ENCODE measurements around the gene ANKRD34A.

The ANKRD34A gene

DNA sequence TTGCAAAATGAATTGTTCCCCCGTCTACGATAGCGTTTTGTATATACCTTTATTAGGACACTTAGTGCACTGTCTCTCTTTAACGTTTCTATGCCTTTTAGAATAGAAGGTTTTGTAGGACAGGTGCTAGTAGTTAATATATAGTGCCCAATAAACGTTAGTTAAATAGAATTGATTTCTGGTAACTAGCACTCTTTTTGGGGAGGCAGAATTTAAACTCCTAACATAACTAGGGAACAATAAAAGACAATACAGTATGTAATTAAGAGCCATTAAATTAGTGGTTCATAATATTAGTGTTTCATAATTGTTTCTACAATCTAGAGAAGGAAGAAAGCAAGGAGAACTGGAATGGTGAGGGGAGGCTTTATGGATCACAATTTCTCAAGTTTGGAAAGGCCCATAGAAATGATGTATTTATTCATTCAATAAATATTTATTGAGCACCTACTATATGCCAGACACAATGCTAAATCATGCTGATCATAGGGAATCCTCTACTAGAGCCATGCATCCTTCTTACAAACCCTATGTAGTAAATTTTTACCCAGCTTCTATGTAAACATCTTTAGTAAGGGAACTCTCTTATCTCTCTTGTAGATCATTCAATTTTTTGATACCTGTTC, 857 bp upstream of the ANKRD34A start:
- no peak for DNase-seq (ENCODE audit: low read depth)

DNA sequence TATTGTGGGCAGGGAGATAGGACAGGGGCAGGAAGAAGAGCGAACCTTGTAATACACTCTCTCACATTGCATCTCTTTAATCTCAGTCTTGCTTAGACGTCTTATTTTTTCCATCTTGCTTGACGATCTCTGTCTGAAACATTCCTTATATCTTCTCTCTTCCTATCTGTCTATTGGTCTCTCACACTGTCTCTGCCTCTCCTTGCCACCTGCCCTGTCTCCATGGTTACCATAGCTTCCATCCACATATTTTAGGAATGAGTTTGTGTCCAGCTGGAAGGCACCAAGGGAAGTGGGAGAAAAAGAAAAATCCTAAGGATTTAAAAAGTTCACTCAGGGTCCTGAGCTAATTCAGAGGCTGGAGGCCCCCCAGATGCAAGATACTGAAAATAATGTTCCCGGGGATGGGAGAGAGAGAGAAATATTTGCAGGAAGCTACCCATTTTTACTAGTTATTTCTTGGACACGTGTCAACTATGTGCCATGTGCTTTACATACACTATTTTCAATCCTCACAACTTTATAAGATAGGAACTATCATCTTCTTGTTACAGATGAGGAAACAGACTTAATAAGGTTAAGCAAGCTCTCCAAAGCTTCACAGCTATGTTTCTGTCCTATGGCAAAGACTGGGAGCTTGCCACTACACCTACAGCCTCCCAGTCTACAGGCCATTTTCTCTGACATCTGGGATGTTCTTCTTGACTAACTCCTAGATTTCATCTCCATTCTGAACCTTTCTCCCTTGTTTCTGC, 933 bp downstream of the ANKRD34A start:
- DNase-seq (ENCODE audit: low read depth): peak; percentile 89

DNA sequence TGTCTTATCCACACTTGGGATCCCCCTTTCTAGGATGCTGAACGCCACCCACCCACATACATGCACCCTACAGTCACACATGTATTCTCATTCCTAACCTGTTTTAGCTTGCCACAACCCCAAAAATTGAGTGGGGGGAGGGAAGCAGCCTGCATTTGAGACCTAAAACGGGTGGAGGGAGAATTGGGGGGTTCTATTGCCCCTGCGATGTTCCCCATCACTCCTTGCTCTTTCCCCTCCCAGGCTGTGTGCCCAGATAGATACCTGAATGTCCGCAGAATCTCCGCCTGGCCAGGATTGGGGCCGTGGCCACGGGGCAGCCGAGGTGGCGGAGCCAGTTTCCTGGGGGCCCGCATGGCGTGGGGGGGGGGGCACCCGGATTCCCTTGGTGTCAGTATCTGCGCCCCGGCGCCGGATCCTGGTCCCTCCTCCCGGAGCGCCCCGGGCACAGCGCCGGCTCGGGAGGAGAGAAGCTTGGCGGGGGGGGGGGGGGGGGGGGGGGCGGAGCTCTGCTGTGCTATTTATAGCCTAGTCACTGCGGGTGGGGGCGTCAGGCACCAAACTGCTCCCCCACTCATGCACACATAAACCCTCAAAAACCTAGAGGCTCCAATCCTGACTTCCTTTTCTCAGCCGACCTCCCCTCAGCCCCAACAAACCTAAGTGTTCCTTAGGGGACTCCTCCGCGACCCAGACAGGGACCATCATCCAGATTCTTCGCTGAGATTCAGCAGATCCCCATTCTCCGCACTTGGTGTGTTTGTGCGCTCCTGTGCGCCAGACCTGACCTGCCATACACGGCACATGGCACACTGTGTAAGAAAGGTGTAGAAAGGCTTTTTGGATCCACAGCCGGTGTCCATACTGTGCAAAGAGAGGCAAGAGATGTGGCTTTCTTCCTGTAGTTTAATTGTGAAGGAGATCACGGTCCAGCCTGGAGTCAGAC, 1.9 kb downstream of the ANKRD34A start:
- DNase-seq (ENCODE audit: low read depth): peak; percentile 56

DNA sequence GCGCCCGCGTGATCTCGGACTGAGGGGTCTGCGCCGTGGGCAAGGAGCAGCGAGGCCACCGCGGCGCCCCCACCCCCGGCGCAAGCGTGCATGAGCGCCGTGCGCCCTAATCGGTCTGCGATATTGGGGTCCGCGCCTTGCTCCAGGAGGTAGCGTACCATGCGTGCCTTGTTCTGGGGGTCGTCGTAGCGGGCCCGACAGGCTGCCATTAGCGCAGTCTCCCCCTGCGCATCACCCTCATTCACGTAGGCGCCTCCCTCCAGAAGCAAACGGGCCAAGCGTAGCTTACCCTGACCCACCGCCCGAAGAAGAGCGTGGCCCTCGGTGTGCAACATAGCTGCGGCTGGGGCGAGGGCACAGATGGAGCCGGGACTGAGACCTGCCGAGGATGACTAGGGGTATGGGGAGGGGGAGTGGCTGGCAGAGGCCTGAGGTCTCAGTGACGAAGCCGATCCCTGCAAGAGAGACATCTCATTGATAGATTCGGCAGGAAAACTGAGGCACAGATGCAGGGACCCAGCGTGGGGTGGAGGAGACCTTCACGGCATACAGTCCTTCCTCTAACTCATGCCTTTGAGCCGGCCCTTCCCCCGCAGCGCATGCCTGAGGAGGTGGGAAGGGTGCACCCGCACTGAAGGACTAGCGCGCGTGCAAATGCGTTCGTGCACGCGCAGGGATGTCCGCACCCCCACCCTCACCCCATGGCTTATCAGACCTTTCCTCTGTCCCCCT, 2.8 kb downstream of the ANKRD34A start:
- peak; percentile 52 for DNase-seq (ENCODE audit: low read depth)

DNA sequence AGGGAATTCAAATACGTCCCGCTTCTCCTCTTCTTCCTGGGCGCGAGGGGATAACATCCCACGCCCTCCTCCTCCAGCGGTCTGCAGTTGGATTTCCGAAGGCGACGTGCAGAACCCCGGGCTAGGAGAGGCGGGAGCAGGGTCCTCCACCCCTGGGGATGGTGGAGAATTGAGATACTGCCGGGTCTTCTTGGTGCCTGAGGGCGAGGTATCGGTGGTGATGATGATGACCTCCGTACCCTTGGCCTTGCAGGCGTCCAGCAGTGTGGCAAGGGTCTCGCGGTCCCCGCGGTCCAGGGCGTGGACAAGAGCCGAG, 3.3 kb downstream of the ANKRD34A start:
- no peak for DNase-seq (ENCODE audit: low read depth)

DNA sequence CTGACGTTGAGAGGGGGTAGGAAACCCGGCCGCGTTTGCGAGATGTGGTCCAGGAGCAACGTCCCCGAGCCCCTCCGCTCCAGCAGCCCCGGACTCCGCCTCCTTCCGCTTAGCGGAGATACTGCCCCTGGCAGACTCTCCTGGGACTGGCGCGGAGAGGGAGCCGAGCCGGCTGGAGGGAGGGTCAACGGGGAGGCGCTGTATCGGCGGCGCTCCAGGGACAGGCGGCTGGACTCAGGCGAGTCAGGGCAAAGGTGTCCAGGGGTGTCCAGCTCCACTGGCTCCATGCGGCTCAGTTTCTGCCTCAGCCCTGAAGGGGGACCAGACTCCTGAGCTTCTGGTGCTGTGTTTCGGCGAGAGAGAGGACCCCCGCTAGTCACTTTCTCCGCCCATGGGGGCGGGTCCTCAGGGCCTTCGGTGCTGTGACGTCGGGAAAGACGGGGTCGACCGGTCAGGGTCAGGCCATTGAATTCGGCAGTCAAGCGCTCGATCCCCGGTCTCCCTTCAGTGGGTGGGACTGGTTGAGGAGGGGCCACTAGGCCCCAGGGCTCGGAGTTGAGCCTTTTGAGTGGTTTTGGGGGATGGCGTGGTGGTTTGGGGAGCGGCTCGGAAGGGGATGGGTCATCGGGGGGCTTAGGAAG, 3.8 kb downstream of the ANKRD34A start:
- peak; percentile 72 for DNase-seq (ENCODE audit: low read depth)

DNA sequence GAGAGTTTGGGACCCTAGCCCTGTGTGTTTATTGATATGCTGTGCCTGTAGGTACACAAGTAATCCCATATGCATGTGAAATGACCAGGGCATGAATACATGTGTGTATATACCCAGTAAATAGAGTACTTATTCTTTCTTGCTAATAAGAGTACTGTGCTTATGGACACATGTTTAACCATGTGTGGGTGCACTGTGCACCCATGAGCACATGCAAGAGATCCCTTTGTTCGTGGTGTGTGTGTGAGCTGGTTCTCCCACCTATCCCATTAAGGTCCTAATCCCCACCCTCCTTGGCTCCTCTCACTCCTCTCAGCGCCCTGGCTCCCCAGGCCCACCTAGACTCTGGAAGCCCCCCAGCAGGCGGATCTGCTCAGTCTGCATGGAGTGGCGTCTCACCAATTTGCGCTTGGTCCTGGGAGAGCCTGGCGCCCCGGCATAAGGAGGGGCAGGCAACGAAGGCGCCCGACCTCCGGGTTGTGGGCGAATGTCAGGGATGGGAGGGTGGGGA, 4.4 kb downstream of the ANKRD34A start:
- DNase-seq (ENCODE audit: low read depth): no peak

DNA sequence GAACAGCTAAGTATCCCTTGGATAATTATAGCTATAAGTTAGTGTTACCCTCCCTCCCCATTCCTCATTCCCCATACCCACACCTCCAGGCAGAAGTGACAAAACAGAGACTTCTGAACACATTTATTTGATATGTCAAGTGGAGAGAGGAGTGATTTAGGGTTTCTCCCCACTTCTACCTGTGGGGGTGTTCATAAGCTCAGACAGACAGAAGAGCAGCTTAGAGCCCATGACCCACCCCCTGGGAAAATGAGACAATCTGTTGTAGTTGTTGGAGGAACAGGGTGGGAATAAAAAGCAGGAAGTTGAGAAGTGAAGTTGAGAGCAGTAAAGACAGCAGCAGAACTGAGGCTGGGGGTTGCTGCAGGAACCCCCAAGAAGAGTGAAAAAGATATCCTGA, 5.0 kb downstream of the ANKRD34A start:
- no peak for DNase-seq (ENCODE audit: low read depth)

DNA sequence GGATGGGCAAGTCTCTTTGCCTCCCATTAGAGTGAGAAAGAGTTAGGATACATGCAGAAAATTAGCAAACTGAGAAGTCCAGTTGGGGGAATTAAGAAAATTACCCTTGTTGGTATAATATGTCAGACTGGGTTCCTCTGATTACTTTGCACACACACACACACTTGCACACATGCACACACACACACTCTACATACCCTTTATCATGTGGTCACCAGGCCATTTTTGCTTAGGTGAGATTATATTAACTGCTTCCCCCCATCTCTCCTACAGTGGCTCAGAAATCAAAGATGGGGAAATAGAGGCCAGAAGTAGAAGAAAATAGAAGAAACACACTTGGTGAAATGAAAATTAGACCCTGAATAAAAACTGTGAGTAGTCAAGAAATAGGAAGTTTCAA, 5.6 kb downstream of the ANKRD34A start:
- no peak for DNase-seq (ENCODE audit: low read depth)

DNA sequence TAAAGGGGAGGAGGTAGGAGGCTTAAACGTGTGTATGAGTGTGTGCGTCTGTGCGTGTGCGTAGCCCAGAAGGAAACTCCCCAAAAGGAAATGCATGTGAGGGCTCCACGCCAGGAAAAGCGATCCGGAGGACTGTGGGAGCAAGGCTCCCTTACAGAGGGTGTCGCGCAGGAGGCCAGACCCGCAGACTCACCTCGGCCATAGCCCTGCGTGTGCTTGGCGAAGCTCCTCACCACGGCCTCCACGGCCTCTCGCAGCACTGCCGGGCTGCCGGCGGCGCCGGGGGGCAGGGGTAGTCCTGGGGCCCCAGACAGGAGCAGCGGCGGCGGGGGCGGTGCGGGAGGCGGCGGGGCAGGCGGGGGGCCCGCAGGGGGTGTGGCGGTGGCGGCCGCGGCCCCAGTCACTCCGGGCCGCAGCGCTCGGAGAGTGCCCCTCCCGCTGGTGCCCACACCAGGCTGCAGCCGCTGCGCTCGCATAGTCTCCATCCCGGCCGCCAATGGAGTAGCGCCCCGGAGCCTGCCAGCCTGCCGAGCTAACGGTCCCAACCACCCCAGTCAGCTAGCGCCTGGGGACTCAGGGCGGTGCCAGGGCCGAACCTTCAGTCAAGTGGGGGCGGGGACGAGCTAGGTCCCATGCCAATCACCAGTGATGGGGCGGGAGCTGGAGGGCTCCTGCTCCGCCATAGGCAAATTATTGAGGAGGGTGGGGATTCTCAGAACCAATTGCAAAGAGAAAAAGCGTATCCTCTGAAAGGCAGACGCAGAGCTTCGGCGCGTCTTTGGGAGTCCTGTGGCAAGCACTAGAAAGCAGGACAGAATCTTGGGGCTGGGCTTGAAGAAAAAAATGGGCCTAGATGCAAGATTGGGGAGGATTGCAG, 6.7 kb downstream of the ANKRD34A start, which contains the start of gene LIX1L:
TSS of gene LIX1L (minus strand) at position 575 of the 877 bp plus-strand sequence. CDS start at position 485, 90 bp downstream.
- peak; percentile 98 for DNase-seq (ENCODE audit: low read depth)

DNA sequence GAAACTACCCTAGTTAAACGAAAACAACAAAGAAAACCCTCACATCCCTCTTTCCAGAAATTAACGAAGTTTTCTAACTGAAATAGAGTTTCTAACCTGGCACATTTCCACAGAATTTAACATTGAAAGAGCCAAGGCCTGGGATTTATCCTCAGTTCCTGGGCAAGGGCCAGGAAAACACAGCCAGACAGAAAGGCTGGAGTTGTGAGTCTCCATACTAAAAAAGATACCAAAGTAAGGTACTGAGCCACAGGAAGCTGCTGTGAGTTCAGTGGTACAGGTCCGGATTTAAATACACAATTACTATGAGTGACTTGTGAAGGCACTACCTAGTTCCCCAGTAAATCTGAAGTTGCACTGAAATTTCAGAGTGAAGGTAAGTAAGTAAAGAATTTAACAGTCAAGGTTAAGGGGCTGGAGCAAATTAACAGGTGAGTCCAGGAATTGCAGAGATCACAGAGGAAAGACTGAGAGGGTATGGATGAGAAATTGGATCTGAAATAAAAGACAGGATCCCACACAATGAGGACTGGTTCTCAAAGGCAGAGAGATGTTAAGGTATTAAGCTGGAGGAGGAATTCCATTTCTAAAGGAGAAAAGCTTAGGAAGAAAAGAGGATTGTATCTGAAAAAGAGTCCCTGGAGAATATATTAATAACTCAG, 7.5 kb downstream of the ANKRD34A start:
- peak; percentile 48 for DNase-seq (ENCODE audit: low read depth)

DNA sequence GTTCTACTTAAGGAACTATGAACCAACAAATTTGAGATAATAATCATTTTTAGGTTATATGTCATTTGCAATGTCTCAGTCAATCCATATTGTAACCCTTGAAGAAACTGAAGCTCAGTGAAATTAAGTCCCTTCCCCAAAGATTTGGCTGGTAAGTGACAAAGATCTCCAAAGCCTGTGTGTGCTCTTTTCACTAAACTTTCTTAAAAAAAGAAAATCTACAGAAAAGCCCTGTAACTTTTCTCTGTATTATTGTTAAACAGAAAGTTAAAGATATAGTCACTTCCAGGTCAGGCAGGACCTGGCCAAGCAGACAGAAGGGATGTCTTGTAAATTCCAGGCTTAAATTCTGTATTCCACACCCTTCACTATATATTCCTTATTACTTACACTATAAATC, 8.0 kb downstream of the ANKRD34A start:
- DNase-seq (ENCODE audit: low read depth): no peak

DNA sequence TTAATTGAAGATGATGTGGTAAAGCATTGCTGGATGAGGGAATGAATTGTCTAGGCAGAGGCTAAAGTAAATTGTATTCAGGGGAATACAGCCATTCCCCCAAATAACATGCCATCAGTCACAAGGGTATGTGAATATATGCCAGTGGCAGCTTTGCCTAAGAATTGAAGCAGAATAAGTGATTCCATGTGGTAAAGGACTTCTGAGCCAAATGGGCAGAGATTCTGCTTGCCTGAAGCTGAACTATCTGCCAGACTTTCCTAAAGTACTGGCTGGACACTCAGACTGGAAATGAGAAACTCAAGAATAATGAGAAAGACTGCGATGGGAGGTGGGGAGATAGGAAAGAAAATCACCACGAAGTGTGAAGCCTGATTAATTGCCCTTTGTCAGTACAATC, 8.9 kb downstream of the ANKRD34A start:
- no peak for DNase-seq (ENCODE audit: low read depth)

DNA sequence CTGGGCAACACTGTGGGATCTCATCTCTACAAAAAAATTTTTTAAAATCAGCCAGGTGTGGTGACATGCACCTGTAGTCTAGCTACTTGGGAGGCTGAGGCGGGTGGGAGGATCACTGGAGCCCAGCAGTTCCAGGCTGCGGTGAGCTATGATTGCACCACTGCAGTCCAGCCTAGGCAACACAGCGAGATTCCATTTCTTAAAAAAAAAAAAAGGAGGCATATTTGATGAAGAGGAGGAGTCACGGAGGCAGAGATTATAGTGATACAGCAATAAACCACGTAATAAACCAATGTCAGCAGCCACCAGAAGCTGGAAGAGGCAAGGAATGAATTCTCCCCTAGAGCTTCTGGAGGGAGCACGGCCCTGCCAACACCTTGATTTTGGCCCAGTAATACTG, 10.5 kb downstream of the ANKRD34A start:
- no peak for DNase-seq (ENCODE audit: low read depth)

DNA sequence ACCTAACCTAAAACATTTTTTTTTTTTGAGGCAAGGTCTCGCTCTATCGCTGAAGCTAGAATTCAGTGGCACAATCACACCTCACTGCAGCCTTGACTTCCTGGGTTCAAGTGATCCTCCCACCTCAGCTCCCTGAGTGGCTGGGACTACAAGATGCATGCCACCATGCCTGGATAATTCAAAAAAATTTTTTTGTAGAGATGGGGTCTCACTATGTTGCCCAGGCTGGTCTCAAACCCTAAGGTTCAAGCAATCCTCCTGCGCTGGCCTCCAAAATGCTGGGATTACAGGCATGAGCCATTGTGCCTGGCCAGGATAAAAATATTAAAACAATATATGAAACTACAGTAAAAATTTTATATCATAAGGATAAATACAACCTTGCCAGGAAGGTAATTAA, 11.5 kb downstream of the ANKRD34A start:
- DNase-seq (ENCODE audit: low read depth): no peak

DNA sequence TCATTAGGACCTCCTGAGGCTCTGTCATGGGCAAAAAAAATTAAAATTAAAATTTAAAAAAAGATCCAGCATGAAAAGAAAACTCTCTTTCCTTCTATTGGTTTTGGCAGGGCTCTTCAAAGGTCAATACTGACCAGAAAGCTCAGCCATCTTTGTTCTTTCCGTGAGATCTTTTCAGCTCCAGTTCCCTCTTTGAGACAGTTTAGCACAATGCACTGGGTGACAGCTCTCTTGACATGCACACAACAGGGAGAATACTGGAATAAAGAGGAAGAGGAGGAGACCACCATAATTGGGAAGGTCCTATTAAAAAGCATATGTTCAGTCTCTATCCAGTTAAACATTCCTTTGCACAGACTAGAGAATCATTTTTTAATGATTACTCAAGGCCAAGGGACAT, 12.8 kb downstream of the ANKRD34A start:
- DNase-seq (ENCODE audit: low read depth): no peak

DNA sequence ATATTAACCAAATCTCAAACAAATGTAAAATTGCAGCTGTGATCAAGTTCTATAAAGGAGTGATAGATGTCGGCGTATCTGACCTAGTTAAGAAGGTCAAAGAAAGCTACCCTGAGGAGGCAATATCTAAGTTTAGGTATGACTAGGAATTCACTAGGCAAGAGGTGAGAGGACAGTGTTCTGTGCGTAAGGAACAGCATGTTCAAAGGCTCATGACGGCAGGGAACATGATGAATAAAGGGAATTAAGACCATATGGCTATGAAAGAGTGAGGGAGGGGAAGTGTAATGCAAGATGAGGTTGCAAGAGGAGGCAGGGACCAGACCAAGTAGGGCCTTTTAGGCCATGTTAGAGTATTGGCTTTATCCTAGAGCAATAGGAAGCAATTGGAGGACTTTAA, 15.2 kb downstream of the ANKRD34A start:
- DNase-seq (ENCODE audit: low read depth): no peak

DNA sequence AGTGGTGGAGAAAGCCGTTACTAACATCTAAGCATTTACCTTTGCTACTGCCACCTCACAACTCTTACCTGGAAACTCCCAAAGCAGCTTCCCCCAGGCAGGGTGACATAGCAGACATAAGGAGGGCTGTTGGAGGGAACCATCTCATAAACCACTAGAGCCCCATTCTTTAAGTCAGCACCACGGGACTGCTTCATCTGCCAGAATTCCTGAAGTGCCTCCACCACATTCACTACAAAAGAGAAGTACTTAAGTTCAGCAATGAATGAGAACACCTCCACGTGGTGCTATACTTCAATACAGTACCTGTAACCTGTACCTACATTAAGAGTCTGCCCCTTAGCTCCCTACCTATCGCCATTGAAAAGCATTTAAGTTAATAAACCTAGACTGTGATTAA, 16.8 kb downstream of the ANKRD34A start:
- DNase-seq (ENCODE audit: low read depth): no peak

DNA sequence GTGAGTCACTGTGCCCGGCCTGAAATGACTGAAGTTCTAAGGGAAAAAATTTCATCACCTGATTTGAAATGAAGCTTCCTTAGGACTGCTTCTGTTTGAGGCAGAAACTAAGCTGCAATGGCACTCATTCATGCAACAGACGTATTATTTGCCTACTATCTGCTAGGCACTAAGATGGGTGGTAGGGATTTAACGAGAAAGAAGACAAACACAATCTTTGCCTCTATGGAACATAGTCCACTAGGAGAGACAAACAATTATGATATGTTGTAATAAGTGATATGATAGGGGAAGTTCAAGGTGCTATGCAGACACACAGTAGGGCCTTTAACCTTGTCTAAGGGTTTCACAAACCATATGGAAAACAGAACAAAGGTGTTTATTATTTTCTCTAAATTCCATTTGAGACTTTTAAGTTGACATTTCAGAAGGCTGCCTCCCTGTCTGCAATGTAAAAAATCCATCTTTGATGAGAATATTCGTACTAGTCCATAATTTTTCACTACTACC, 17.8 kb downstream of the ANKRD34A start:
- no peak for DNase-seq (ENCODE audit: low read depth)

DNA sequence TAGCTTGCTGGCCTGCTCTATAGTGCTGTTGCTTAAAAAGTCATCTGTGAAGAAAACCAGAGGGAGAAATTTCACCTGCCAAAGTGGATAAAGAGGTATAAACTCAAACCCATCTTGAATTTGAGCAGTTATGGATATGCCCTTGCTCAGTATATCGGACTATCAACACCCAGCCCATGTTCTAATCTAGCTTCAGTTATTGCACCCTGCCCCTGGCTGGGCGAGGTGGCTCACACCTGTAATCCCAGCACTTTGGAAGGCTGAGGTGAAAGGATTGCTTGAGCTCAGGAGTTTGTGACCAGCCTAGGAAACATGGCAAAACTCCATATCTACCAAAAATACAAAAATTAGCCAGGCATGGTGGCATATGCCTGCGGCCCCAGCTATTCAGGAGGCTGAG, 19.8 kb downstream of the ANKRD34A start:
- no peak for DNase-seq (ENCODE audit: low read depth)

Data from EH (cell line).